H7 (cell line): ENCODE data around the gene GGPS1. TPM values are rescaled to one million over a fixed set of nuclear protein-coding genes. Genes with fewer than 3 reads are reported as not detected.
"Not testable (repeated sequence)": the region's sequence is repeated elsewhere in the genome, so short reads cannot be mapped to it uniquely, and the experiment has no call there.

Source experiments
- DNase-seq: peaks from one replicate; pipeline ENCODE4 v3.0.0; 2012
- H3K27me3 ChIP-seq: 2 replicates; pipeline ENCODE4 v1.6.0; 2011; ENCODE audit warnings: mild to moderate bottlenecking, low read length; ENCODE audit not compliant: control insufficient read depth, insufficient read depth
- H3K36me3 ChIP-seq: replicated peaks from 2 replicates; pipeline ENCODE4 v1.5.1; 2011; ENCODE audit warnings: low read length; ENCODE audit not compliant: control insufficient read depth, insufficient read depth
- H3K4me3 ChIP-seq: 2 replicates; pipeline ENCODE4 v1.5.1; 2011; ENCODE audit warnings: low read depth, mild to moderate bottlenecking, control low read depth, low read length, moderate library complexity; ENCODE audit not compliant: insufficient read depth
- total RNA-seq: library from RNA; depleted of rRNA; stranded (reverse); fragments of >200 nt; shearing (Covaris generic); gene quantifications from 2 replicates; pipeline ENCODE4 v1.2.3, GENCODE V29; 2014; rRNA removed

GGPS1 gene
- total RNA-seq, result 52.5 and 53.8 TPM in 2 replicates

GRCh38 chr1:235328271-235329138 lies at the start of gene GGPS1:
GGPS1 (plus strand) TSS chr1:235328570; CDS start chr1:235335265, 6,695 bp downstream.
- H3K36me3 ChIP-seq, result no peaks in the 10 kb centered on the region; the same call in 1 of the 2 replicates
- H3K27me3 ChIP-seq, result no peaks in the 10 kb centered on the region
- peak; percentile 95 for DNase-seq
- peak within 1 kb of the TSS; percentile 97 for H3K4me3 ChIP-seq

GRCh38 chr1:235278915-235279292 lies 49.5 kb upstream of the GGPS1 start:
- Histone ChIP-seq H3K27me3 (no peaks in the 10 kb centered on the region), H3K36me3 (no peaks in the 10 kb centered on the region), H3K4me3 (no peak overlapping the region)
- DNase-seq, result peak; percentile 32

GRCh38 chr1:235279694-235280093 lies 48.7 kb upstream of the GGPS1 start:
- H3K36me3 ChIP-seq, result no peaks in the 10 kb centered on the region
- H3K4me3 ChIP-seq, result no peak overlapping the region
- DNase-seq, result no peak
- H3K27me3 ChIP-seq, result no peaks in the 10 kb centered on the region

GRCh38 chr1:235280467-235280866 lies 47.9 kb upstream of the GGPS1 start:
- Histone ChIP-seq H3K36me3 (no peaks in the 10 kb centered on the region), H3K27me3 (no peaks in the 10 kb centered on the region), H3K4me3 (no peak overlapping the region)
- peak; percentile 23 for DNase-seq

GRCh38 chr1:235283636-235284035 lies 44.7 kb upstream of the GGPS1 start:
- not testable (repeated sequence) for H3K4me3 ChIP-seq

GRCh38 chr1:235284231-235284769 lies 44.1 kb upstream of the GGPS1 start:
- no peaks in the 10 kb centered on the region for H3K27me3 ChIP-seq
- H3K4me3 ChIP-seq, result no peak overlapping the region
- H3K36me3 ChIP-seq, result no peaks in the 10 kb centered on the region
- DNase-seq, result no peak

More at GRCh38 chr1:235283636-235284035, 44.7 kb upstream of the GGPS1 start:
- not testable (repeated sequence) for DNase-seq, H3K36me3 ChIP-seq, H3K27me3 ChIP-seq

- H3K4me3 ChIP-seq, result no peak overlapping the region
Observed at GRCh38 chr1:235286667-235287066, 41.7 kb upstream of the GGPS1 start.

GRCh38 chr1:235287208-235287882 lies 41.0 kb upstream of the GGPS1 start:
- H3K27me3 ChIP-seq, result no peaks in the 10 kb centered on the region
- H3K36me3 ChIP-seq, result no peaks in the 10 kb centered on the region
- H3K4me3 ChIP-seq, result no peak overlapping the region
- DNase-seq, result peak; percentile 18

More at GRCh38 chr1:235286667-235287066, 41.7 kb upstream of the GGPS1 start:
- DNase-seq, result no peak
- no peaks in the 10 kb centered on the region for H3K36me3 ChIP-seq
- no peaks in the 10 kb centered on the region for H3K27me3 ChIP-seq

- no peaks in the 10 kb centered on the region for H3K27me3 ChIP-seq
- no peak overlapping the region for H3K4me3 ChIP-seq
- DNase-seq, result no peak
- H3K36me3 ChIP-seq, result no peaks in the 10 kb centered on the region
Observed at GRCh38 chr1:235289859-235290739, 38.3 kb upstream of the GGPS1 start.

GRCh38 chr1:235290740-235291502 lies 37.4 kb upstream of the GGPS1 start:
- Histone ChIP-seq H3K4me3 (no peak overlapping the region), H3K27me3 (no peaks in the 10 kb centered on the region), H3K36me3 (no peaks in the 10 kb centered on the region)
- DNase-seq, result no peak

- Histone ChIP-seq H3K36me3 (no peaks in the 10 kb centered on the region), H3K27me3 (no peaks in the 10 kb centered on the region), H3K4me3 (no peak overlapping the region)
- no peak for DNase-seq
Observed at GRCh38 chr1:235291599-235292091, 36.7 kb upstream of the GGPS1 start.

- no peaks in the 10 kb centered on the region for H3K36me3 ChIP-seq
- H3K27me3 ChIP-seq, result no peaks in the 10 kb centered on the region
- no peak overlapping the region for H3K4me3 ChIP-seq
- no peak for DNase-seq
Observed at GRCh38 chr1:235292790-235293189, 35.6 kb upstream of the GGPS1 start.

- no peaks in the 10 kb centered on the region for H3K36me3 ChIP-seq
- DNase-seq, result no peak
- H3K4me3 ChIP-seq, result no peak overlapping the region
- H3K27me3 ChIP-seq, result no peaks in the 10 kb centered on the region
Observed at GRCh38 chr1:235293322-235293942, 34.9 kb upstream of the GGPS1 start.
